MV-4-11 (cell line): Measurements from ENCODE around the gene DTWD1.
"Not testable (repeated sequence)": the region's sequence is repeated elsewhere in the genome, so short reads cannot be mapped to it uniquely, and the experiment has no call there.

Source experiments
- DNase-seq: peaks from one replicate; lab custom pipeline; 2025; lab: John Stamatoyannopoulos, UW

DTWD1 gene, protein sequence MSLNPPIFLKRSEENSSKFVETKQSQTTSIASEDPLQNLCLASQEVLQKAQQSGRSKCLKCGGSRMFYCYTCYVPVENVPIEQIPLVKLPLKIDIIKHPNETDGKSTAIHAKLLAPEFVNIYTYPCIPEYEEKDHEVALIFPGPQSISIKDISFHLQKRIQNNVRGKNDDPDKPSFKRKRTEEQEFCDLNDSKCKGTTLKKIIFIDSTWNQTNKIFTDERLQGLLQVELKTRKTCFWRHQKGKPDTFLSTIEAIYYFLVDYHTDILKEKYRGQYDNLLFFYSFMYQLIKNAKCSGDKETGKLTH

GRCh38 chr15:49620658-49621368, at the start of gene DTWD1, which contains the start of gene FAM227B:
TSS of gene DTWD1 (plus strand) at chr15:49621048. CDS start at chr15:49625168, 4,120 bp downstream.
TSS of gene FAM227B (minus strand) at chr15:49620818. CDS start at chr15:49615171, 5,647 bp downstream.
- peak; percentile 97 for DNase-seq

DNA sequence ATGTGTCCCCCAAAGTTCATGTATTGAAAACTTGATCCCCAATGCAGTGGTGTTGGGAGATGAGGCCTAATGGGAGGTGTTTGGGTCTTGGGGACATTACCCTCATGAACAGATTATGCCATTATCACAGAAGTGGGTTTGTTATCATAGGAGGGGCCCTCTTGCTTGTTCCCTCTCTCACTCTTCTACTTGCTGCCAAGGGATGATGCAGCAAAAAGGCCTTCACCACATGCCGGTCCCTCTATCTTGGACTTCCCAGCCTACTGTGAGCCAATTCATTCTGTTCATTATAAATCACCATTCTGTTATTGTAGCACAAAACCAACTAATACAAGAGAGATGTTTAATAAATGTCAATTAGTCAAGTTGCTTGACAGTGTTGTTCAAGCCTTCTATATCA, 47.4 kb upstream of the DTWD1 start:
- DNase-seq, result no peak

DNA sequence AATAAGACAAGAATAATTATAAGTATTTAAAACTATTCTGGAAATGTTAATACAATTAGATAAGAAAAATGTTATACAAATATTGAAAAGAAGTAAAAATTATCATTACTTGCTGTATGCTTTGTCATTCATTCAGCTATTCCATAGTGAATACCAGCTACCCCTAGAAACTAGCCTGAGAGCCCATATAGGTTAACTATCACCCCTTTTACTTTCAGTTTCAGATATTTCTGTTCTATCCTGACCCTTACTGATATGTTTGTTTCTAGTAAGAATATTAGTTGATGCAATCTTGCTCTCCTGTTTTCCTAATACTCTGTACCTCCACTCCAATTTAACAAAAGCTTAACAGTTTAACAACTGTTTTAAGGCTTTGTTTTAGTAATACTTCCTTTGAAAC, 31.8 kb upstream of the DTWD1 start:
- DNase-seq, result no peak

DNA sequence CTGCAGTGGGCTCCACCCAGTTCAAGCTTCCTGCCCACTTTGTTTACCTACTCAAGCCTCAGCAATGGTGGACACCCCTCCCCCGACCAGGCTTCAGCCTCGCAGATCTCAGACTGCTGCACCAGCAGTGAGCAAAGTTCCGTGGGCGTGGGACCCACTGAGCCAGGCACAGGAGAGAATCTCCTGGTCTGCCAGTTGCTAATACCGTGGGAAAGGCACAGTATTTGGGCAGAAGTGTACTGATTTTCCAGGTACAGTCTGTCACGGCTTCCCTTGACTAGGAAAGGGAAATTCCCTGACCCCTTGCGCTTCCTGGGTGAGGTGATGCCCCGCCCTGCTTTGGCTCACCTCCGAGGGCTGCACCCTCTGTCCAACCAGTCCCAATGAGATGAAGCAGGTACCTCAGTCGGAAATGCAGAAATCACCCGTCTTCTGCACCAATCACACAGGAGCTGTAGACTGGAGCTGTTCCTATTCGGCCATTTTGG, 28.0 kb upstream of the DTWD1 start:
- not testable (repeated sequence) for DNase-seq

GRCh38 chr15:49604625-49605409, 16.0 kb upstream of the DTWD1 start:
- no peak for DNase-seq

DNA sequence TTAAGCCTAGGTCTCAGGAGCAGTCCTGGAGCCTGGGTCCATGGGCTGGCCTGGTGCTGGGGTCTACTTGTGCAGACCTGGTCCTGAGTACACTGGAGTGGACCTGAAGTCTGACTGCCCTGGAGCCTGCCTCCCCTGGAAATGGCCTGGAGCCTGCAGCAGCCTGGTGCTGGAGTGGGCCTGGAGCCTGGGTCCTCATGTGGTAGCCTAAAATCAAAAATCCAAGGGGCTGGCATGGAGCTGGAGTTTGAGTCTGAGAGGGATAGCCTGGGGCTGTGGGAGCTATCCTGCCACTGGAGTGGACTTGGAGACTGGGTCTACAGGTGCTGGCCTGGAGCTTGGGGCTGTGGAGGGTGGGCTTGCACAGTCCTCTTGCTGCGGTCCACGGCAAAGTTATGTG, 15.3 kb upstream of the DTWD1 start:
- DNase-seq, result no peak

DNA sequence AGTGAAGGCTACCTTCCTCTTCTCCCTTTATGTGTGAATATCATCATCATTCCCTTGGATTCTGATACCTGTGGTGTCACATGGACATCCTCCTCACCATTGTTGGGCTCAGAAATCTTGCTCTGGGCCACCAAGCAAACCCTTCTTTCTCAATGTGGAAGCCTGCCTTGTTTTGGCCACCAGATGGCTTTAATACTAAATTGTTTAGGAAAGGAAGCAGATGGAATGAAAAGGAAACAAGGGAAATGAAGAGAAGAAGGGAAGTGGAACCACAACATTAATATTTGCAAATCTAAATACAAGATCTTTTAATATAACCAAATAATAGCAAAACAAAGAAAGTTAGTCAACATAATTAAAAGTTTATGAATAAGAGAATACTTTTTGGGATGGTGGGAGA, 14.3 kb upstream of the DTWD1 start:
- DNase-seq, result no peak

GRCh38 chr15:49610157-49610918, 10.5 kb upstream of the DTWD1 start:
- no peak for DNase-seq

GRCh38 chr15:49612240-49612639, 8.6 kb upstream of the DTWD1 start:
- DNase-seq, result not testable (repeated sequence)

DNA sequence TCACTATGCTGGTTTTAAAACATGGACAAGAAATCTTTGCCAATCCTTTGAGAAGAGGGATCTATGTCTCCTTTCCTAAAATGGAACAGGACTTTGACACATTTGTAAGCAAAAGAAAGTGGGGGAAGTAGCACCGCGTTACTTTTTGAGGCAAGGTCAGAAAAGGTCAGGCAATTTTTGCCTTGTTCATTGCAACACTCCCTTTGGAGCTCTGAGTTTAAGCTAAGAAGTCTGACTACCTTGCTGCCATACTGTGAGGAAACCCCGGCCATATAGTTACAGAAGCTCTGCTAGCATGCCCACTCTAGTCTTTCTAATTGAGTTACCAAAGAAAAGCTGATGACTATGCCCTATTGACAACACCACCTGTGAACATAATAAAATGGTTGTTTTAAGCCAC, 1.6 kb upstream of the DTWD1 start:
- peak; percentile 37 for DNase-seq

DNA sequence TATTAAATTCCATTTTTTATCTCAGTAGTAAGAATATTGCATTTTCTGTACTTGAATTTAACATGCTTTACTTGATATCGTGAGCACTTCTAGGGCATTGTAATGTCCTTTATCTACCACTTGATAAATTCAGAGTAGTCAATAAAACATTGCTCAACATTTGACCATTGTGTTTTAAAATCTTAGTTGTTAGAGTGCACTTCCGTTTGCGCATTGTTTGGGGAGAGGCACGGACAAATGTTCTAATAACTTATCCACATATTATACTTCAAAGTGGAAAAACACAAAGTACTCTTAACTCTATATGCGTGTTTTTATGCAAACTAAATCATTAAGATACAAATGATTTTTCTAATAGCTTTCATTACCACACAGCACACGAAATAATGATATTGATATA, 649 bp upstream of the DTWD1 start:
- peak; percentile 48 for DNase-seq

DNA sequence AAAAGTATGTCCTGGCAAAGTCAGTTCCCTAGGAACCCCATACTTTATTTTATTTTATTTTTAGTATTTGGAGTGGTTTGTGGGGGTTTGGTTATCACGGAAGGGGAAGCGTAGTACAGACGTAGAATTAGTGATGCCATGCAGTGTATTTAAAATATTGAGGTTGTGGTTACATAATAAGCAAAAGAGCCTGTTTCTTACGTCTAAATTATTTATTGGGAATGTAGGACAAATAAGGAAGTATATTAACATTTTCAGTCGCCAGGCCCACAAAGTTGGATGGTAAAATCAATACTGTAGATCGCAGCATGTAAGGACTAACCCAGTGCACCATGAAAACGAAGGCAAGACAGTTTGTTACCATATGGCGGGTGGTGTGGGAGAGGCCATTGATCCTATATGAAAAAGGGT, 558 bp downstream of the DTWD1 start:
- DNase-seq, result peak; percentile 42

- no peak for DNase-seq
These were observed 1.0 kb downstream of the DTWD1 start for GRCh38 chr15:49621887-49622286.

GRCh38 chr15:49622561-49622960, 1.7 kb downstream of the DTWD1 start:
- DNase-seq, result no peak

- no peak for DNase-seq
These were observed 3.2 kb downstream of the DTWD1 start for GRCh38 chr15:49624056-49624455.

GRCh38 chr15:49625460-49626036, 4.7 kb downstream of the DTWD1 start:
- DNase-seq, result no peak

DNA sequence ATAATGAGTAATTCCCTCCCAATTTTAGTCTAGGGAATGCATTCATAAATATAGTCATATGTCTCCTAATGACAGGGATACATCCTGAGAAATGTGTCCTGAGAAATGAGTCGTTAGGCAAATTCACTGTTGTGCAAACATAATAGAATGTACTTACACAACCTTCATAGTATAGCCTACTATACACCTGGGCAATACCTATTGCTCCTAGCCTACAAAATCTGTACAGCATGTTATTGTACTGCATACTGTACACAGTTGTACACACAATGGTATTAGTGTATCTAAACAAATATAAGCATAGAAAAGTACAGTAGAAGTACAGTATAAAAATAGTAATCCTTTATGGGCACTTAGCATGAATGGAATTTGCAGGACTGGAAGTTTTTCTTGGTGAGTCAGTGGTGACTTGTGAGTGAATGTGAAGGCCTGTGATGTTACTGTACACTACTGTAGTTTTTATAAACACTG, 6.6 kb downstream of the DTWD1 start:
- DNase-seq, result no peak

DNA sequence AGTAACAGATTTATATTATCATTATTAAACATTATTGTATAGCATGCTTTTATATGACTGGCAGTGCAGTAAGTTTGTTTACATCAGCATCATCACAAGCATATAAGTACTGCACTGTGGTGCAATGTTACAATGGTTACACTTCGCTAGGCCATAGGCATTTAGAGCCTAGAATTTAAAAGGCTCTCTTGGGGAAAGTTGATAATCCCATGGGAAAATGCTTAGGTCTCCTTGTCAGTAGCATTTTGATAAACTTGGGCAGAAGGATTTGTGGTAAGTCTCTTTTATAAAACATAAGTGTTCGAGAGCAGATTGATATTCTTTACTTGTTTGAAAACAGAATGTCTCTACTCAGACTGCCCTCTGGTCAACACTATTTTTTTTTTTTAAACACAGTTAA, 7.5 kb downstream of the DTWD1 start:
- no peak for DNase-seq

- no peak for DNase-seq
These were observed 17.0 kb downstream of the DTWD1 start for GRCh38 chr15:49637857-49638256.

GRCh38 chr15:49644364-49644794, 23.5 kb downstream of the DTWD1 start:
- DNase-seq, result no peak

- DNase-seq, result no peak
These were observed 24.4 kb downstream of the DTWD1 start for GRCh38 chr15:49645277-49645676.
